Smooth muscle cell (in vitro differentiated cells): ENCODE data around the gene CYP2A7. TPM values are rescaled to one million over a fixed set of nuclear protein-coding genes. Genes with fewer than 3 reads are reported as not detected.
"Not testable (repeated sequence)": the region's sequence is repeated elsewhere in the genome, so short reads cannot be mapped to it uniquely, and the experiment has no call there.

Experiments
- DNase-seq: peaks from one replicate; lab custom pipeline; 2025; ENCODE audit not compliant: unreplicated experiment; lab: John Stamatoyannopoulos, UW
- H2AFZ ChIP-seq: fragments of 200-600 bp; sonication (generic); 2 replicates; pipeline ENCODE4 v1.6.0; 2016; ENCODE audit warnings: antibody characterized with exemption, low read depth, mild to moderate bottlenecking
- H3F3A ChIP-seq: fragments of 200-600 bp; sonication (generic); 2 replicates; pipeline ENCODE4 v1.6.0; 2017; ENCODE audit warnings: antibody characterized with exemption, low read depth
- H3K27ac ChIP-seq: fragments of 200-600 bp; sonication (generic); 2 replicates; pipeline ENCODE4 v1.5.1; 2016; ENCODE audit warnings: low read depth, mild to moderate bottlenecking
- H3K27me3 ChIP-seq: fragments of 200-600 bp; sonication (generic); 2 replicates; pipeline ENCODE4 v1.6.1; 2016; ENCODE audit warnings: low read depth, mild to moderate bottlenecking
- H3K36me3 ChIP-seq: fragments of 200-600 bp; sonication (generic); 2 replicates; pipeline ENCODE4 v1.5.1; 2016; ENCODE audit warnings: low read depth
- H3K4me1 ChIP-seq: fragments of 200-600 bp; sonication (generic); 2 replicates; pipeline ENCODE4 v1.5.1; 2016; ENCODE audit warnings: low read depth
- H3K4me2 ChIP-seq: fragments of 200-600 bp; sonication (generic); 2 replicates; pipeline ENCODE4 v1.6.0; 2016; ENCODE audit warnings: mild to moderate bottlenecking
- H3K4me3 ChIP-seq: fragments of 200-600 bp; sonication (generic); 2 replicates; pipeline ENCODE4 v1.5.1; 2016; ENCODE audit warnings: mild to moderate bottlenecking
- H3K79me2 ChIP-seq: fragments of 200-600 bp; sonication (generic); 2 replicates; pipeline ENCODE4 v1.6.0; 2016; ENCODE audit warnings: low read depth, mild to moderate bottlenecking
- H3K9ac ChIP-seq: fragments of 200-600 bp; sonication (generic); 2 replicates; pipeline ENCODE4 v1.6.0; 2016; ENCODE audit warnings: low read depth
- H3K9me3 ChIP-seq: fragments of 200-600 bp; sonication (generic); replicated peaks from 2 replicates; pipeline ENCODE4 v1.5.1; 2016; ENCODE audit warnings: low read depth
- H4K20me1 ChIP-seq: fragments of 200-600 bp; sonication (generic); 2 replicates; pipeline ENCODE4 v1.6.0; 2016; ENCODE audit warnings: low read depth
- WGBS: methylation state at CpG from one replicate; pipeline ENCODE4 v1.1.7; 2016; ENCODE audit warnings: low lambda C conversion rate; 5-methylcytosine and 5-hydroxymethylcytosine counted together
- polyA plus RNA-seq: library from polyadenylated mRNA; unstranded; fragments of >200 nt; fragmentation: Nextera tagmentation; extraction: Ambion mirVana; gene quantifications from 2 replicates; pipeline ENCODE4 v1.2.1, GENCODE V29; 2016
- total RNA-seq: library from RNA; depleted of rRNA; stranded (reverse); fragments of >200 nt; gene quantifications from 2 replicates; pipeline ENCODE4 v1.2.3, GENCODE V29; 2014

CYP2A7 gene
- total and polyA plus RNA-seq, 2 experiments from 2014 or later, result not detected

GRCh38 chr19:40825460-40826095, 56.5 kb downstream of the CYP2A7 start:
- 91% methylated on average over 6 of the region's 6 CpGs for WGBS
- not testable (repeated sequence) for H3K9ac ChIP-seq, H2AFZ ChIP-seq, H3K27ac ChIP-seq, H3K36me3 ChIP-seq, H3F3A ChIP-seq, H3K4me3 ChIP-seq, H3K9me3 ChIP-seq, H3K4me2 ChIP-seq, H3K79me2 ChIP-seq, DNase-seq, H3K27me3 ChIP-seq
- Histone ChIP-seq H3K4me1 (peaks cover 11% of the 10 kb centered on the region), H4K20me1 (peaks cover 14% of the 10 kb centered on the region)

Other genes with a start within 250 kb of the CYP2A7 start
- gene NUMBL, start 191.6 kb downstream of the CYP2A7 start, total RNA-seq, result 30.5 and 53.6 TPM in 2 replicates
- gene NUMBL, start 191.6 kb downstream of the CYP2A7 start, polyA plus RNA-seq, result 56.9 and 73.0 TPM in 2 replicates
- gene COQ8B, start 165.3 kb downstream of the CYP2A7 start, total RNA-seq, result 17.7 and 26.0 TPM in 2 replicates
- gene COQ8B, start 165.3 kb downstream of the CYP2A7 start, polyA plus RNA-seq, result 20.7 and 21.2 TPM in 2 replicates
- gene ITPKC, start 165.1 kb downstream of the CYP2A7 start, total RNA-seq, result 22.0 and 24.1 TPM in 2 replicates
- 25.0 and 31.9 TPM in 2 replicates for gene ITPKC, start 165.1 kb downstream of the CYP2A7 start, polyA plus RNA-seq
- 2.0 and 2.9 TPM in 2 replicates for gene ACTMAP, start 131.8 kb downstream of the CYP2A7 start, total RNA-seq
- 8.6 and 8.7 TPM in 2 replicates for gene ACTMAP, start 131.8 kb downstream of the CYP2A7 start, polyA plus RNA-seq
- gene SNRPA, start 131.0 kb downstream of the CYP2A7 start, total RNA-seq, result 30.3 and 39.3 TPM in 2 replicates
- 87.7 TPM in 2 replicates for gene SNRPA, start 131.0 kb downstream of the CYP2A7 start, polyA plus RNA-seq
- gene MIA, start 106.7 kb downstream of the CYP2A7 start, total RNA-seq, result 3.8 TPM in 1 of 2 replicates, not detected in the other
- 2.4 and 4.0 TPM in 2 replicates for gene MIA, start 106.7 kb downstream of the CYP2A7 start, polyA plus RNA-seq
- 10.6 and 12.1 TPM in 2 replicates for gene RAB4B, start 104.0 kb downstream of the CYP2A7 start, total RNA-seq
- gene RAB4B, start 104.0 kb downstream of the CYP2A7 start, polyA plus RNA-seq, result 39.5 and 43.5 TPM in 2 replicates
- 25.1 and 26.7 TPM in 2 replicates for gene EGLN2, start 83.0 kb downstream of the CYP2A7 start, total RNA-seq
- gene EGLN2, start 83.0 kb downstream of the CYP2A7 start, polyA plus RNA-seq, result 77.1 and 90.5 TPM in 2 replicates
- gene CYP2A6, start 31.8 kb downstream of the CYP2A7 start, total RNA-seq, result not detected in 2 replicates
- not detected in 2 replicates for gene CYP2A6, start 31.8 kb downstream of the CYP2A7 start, polyA plus RNA-seq
- not detected in 2 replicates for gene CYP2B6, start 109.1 kb upstream of the CYP2A7 start, total RNA-seq
- not detected in 2 replicates for gene CYP2B6, start 109.1 kb upstream of the CYP2A7 start, polyA plus RNA-seq
- not detected in 2 replicates for gene CYP2A13, start 206.2 kb upstream of the CYP2A7 start, total RNA-seq
- gene CYP2A13, start 206.2 kb upstream of the CYP2A7 start, polyA plus RNA-seq, result not detected in 2 replicates
- not detected in 2 replicates for gene CYP2F1, start 232.2 kb upstream of the CYP2A7 start, total RNA-seq
- 0.11 TPM in 1 of 2 replicates, not detected in the other for gene CYP2F1, start 232.2 kb upstream of the CYP2A7 start, polyA plus RNA-seq